KOPT-K1 (cell line): Measurements from ENCODE around the gene SRGN.

Source experiments
- H3K27ac ChIP-seq: fragments of 200-600 bp; sonication (generic); 2 replicates; pipeline ENCODE4 v1.5.1; 2016; ENCODE audit warnings: antibody characterized with exemption, mild to moderate bottlenecking, low read depth, low read length; ENCODE audit not compliant: poor library complexity, severe bottlenecking
- H3K36me3 ChIP-seq: fragments of 200-600 bp; sonication (generic); 2 replicates; pipeline ENCODE4 v1.5.1; 2017; ENCODE audit warnings: antibody characterized with exemption, mild to moderate bottlenecking, low read length, moderate library complexity; ENCODE audit not compliant: insufficient read depth
- H3K9me3 ChIP-seq: fragments of 200-600 bp; sonication (generic); 2 replicates; pipeline ENCODE4 v1.5.1; 2017; ENCODE audit warnings: antibody characterized with exemption, low read length, mild to moderate bottlenecking; ENCODE audit not compliant: insufficient read depth, poor library complexity, severe bottlenecking

Gene SRGN

GRCh38 chr10:69093933-69094332 is 6.0 kb downstream of the SRGN start:
- Histone ChIP-seq H3K9me3 (no peaks in the 10 kb centered on the region), H3K27ac (no peak overlapping the region), H3K36me3 (no peaks in the 10 kb centered on the region)

- Histone ChIP-seq H3K36me3 (no peaks in the 10 kb centered on the region), H3K27ac (no peak overlapping the region), H3K9me3 (no peaks in the 10 kb centered on the region)
Observed at GRCh38 chr10:69096045-69096444, 8.1 kb downstream of the SRGN start.

- no peaks in the 10 kb centered on the region for H3K36me3 ChIP-seq
Observed at GRCh38 chr10:69097729-69098128, 9.8 kb downstream of the SRGN start.

GRCh38 chr10:69100136-69100872 is 12.4 kb downstream of the SRGN start:
- Histone ChIP-seq H3K27ac (no peak overlapping the region), H3K36me3 (no peaks in the 10 kb centered on the region), H3K9me3 (no peaks in the 10 kb centered on the region)

More at GRCh38 chr10:69097729-69098128, 9.8 kb downstream of the SRGN start:
- no peak overlapping the region for H3K27ac ChIP-seq
- no peaks in the 10 kb centered on the region for H3K9me3 ChIP-seq

- H3K9me3 ChIP-seq: no peaks in the 10 kb centered on the region
- no peak overlapping the region for H3K27ac ChIP-seq
- H3K36me3 ChIP-seq: no peaks in the 10 kb centered on the region
Observed at GRCh38 chr10:69101451-69102095, 13.7 kb downstream of the SRGN start.

GRCh38 chr10:69102440-69102839 is 14.5 kb downstream of the SRGN start:
- Histone ChIP-seq H3K27ac (no peak overlapping the region), H3K9me3 (no peaks in the 10 kb centered on the region), H3K36me3 (no peaks in the 10 kb centered on the region)

GRCh38 chr10:69103784-69104183 is 15.9 kb downstream of the SRGN start:
- Histone ChIP-seq H3K9me3 (no peaks in the 10 kb centered on the region), H3K36me3 (no peaks in the 10 kb centered on the region), H3K27ac (no peak overlapping the region)

- H3K27ac ChIP-seq: no peak overlapping the region
Observed at GRCh38 chr10:69104994-69105790, 17.3 kb downstream of the SRGN start.

GRCh38 chr10:69107176-69107490 is 19.2 kb downstream of the SRGN start:
- H3K36me3 ChIP-seq: no peaks in the 10 kb centered on the region
- no peak overlapping the region for H3K27ac ChIP-seq
- H3K9me3 ChIP-seq: no peaks in the 10 kb centered on the region

More at GRCh38 chr10:69104994-69105790, 17.3 kb downstream of the SRGN start:
- H3K36me3 ChIP-seq: no peaks in the 10 kb centered on the region
- H3K9me3 ChIP-seq: no peaks in the 10 kb centered on the region

GRCh38 chr10:69107699-69108098 is 19.8 kb downstream of the SRGN start:
- Histone ChIP-seq H3K9me3 (no peaks in the 10 kb centered on the region), H3K27ac (no peak overlapping the region), H3K36me3 (no peaks in the 10 kb centered on the region)

- H3K9me3 ChIP-seq: no peaks in the 10 kb centered on the region
- H3K27ac ChIP-seq: no peak overlapping the region
- H3K36me3 ChIP-seq: no peaks in the 10 kb centered on the region
Observed at GRCh38 chr10:69119896-69120295, 32.0 kb downstream of the SRGN start.

GRCh38 chr10:69123306-69123746 is 35.4 kb downstream of the SRGN start:
- no peaks in the 10 kb centered on the region for H3K36me3 ChIP-seq

GRCh38 chr10:69123747-69124562 is 36.1 kb downstream of the SRGN start, which contains the start of gene VPS26A:
VPS26A (plus strand) TSS chr10:69124178; CDS start chr10:69124278, 100 bp downstream.
- Histone ChIP-seq H3K9me3 (no peaks in the 10 kb centered on the region), H3K36me3 (no peaks in the 10 kb centered on the region), H3K27ac (peak within 1 kb of the TSS; percentile 70)

More at GRCh38 chr10:69123306-69123746, 35.4 kb downstream of the SRGN start:
- H3K27ac ChIP-seq: peak overlapping the region; percentile 70
- H3K9me3 ChIP-seq: no peaks in the 10 kb centered on the region

GRCh38 chr10:69124563-69125268 is 36.8 kb downstream of the SRGN start:
- Histone ChIP-seq H3K9me3 (no peaks in the 10 kb centered on the region), H3K27ac (peak overlapping the region; percentile 70), H3K36me3 (no peaks in the 10 kb centered on the region)
